ENCODE results near the gene ZNF709. TPM values are rescaled to one million over a fixed set of nuclear protein-coding genes. Genes with fewer than 3 reads are reported as not detected.

Gene ZNF709
- total and polyA plus RNA-seq, 2 of the 13 experiments (the other 11 are each of a cell fraction or from before 2014, with no cell fraction given): 1.5 to 3.9 TPM

DNA sequence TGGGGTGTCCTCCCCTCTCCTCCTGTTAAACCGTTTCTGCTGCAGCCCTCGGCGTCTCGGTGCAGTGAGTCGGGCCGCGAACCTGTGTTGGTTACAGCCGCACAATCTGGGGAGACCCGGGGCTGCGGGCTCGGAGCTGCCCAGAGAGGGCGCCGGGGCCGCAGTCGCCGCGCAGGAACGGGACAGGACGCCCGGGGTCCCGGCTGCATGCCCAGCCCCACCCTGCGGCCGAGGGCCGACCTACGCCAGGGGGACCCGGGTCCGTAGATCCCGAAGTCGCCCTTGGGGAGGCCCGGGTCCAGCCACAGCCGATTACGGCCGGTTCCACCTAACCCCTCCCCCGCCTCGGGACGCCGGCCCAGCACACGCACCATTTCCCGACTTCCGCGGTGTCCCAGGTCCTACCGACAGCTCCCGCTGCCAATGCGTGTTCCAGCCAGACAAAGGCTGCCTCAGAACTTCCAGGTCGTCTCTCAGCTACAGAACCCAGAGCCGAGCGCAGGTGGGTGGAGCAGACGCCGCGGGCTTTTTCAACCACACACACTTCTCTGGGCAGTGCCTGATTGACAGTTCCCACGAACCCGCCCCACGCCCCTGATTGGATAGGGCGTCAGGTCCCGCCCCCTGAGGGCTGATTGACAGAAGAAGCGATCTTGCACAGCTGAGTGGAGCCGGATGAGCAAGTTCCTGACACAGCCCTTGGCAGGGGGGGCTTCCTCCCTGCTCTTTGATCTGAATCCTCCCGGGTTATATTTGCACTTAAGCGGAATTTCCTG lies 43.9 kb downstream of the ZNF709 start, which contains the start of gene ZNF443 (continued):
- TF ChIP-seq ZBTB20 (CRISPR knock-in tag; IDR thresholded peaks at IDR 0.05; ENCODE audit: borderline replicate concordance, low read depth) (no peak), SPEN (CRISPR knock-in tag; IDR thresholded peaks at IDR 0.05; ENCODE audit: low read depth) (peak; percentile 49; the same call in 1 of the 2 replicates), NFYC (CRISPR knock-in tag; IDR thresholded peaks at IDR 0.05) (peak; percentile 94), CHD4 (IDR thresholded peaks at IDR 0.05; ENCODE audit: borderline replicate concordance, low read length) (no peak), BCLAF1 (IDR thresholded peaks at IDR 0.05) (no peak), IRF2 (CRISPR knock-in tag; IDR thresholded peaks at IDR 0.05) (peak; percentile 22; the same call in 1 of the 2 replicates), SMYD3 (CRISPR knock-in tag; IDR thresholded peaks at IDR 0.05) (0 out of 2 replicates have a peak, but pooled peaks have one; percentile 22), MYC (CRISPR knock-in tag; IDR thresholded peaks at IDR 0.05; ENCODE audit: borderline replicate concordance) (peak; percentile 54; the same call in 1 of the 2 replicates), HDAC6 (IDR thresholded peaks at IDR 0.05; ENCODE audit: low read depth, low read length) (no peak), SALL1 (CRISPR knock-in tag; IDR thresholded peaks at IDR 0.05) (peak; percentile 3; the same call in 1 of the 2 replicates), ERF (CRISPR knock-in tag; IDR thresholded peaks at IDR 0.05) (peak; percentile 41), SP1 (IDR thresholded peaks at IDR 0.05) (no peak), SP1 (CRISPR knock-in tag; IDR thresholded peaks at IDR 0.05) (peak; percentile 67; the same call in 1 of the 2 replicates), SCMH1 (CRISPR knock-in tag; IDR thresholded peaks at IDR 0.05; ENCODE audit: borderline replicate concordance) (no peak), ZNF737 (CRISPR knock-in tag; IDR thresholded peaks at IDR 0.05; ENCODE audit: borderline replicate concordance) (no peak), SIN3A (IDR thresholded peaks at IDR 0.05; ENCODE audit: borderline replicate concordance, low read depth, low read length) (peak; percentile 92; the same call in 1 of the 2 replicates), HOXA3 (CRISPR knock-in tag; IDR thresholded peaks at IDR 0.05) (no peak), ZNF570 (CRISPR knock-in tag; IDR thresholded peaks at IDR 0.05; ENCODE audit: borderline replicate concordance) (no peak), ARID2 (CRISPR knock-in tag; IDR thresholded peaks at IDR 0.05; ENCODE audit: borderline replicate concordance) (no peak), ZNF605 (CRISPR knock-in tag; IDR thresholded peaks at IDR 0.05) (no peak), ZNF558 (CRISPR knock-in tag; IDR thresholded peaks at IDR 0.05; ENCODE audit: borderline replicate concordance) (no peak), FOXO4 (CRISPR knock-in tag; conservative IDR thresholded peaks at IDR 0.05) (0 out of 2 replicates have a peak, but pooled peaks have one; percentile 77), SATB2 (CRISPR knock-in tag; IDR thresholded peaks at IDR 0.05) (no peak)
